ENCODE measurements around the gene FAM222A.

FAM222A gene

DNA sequence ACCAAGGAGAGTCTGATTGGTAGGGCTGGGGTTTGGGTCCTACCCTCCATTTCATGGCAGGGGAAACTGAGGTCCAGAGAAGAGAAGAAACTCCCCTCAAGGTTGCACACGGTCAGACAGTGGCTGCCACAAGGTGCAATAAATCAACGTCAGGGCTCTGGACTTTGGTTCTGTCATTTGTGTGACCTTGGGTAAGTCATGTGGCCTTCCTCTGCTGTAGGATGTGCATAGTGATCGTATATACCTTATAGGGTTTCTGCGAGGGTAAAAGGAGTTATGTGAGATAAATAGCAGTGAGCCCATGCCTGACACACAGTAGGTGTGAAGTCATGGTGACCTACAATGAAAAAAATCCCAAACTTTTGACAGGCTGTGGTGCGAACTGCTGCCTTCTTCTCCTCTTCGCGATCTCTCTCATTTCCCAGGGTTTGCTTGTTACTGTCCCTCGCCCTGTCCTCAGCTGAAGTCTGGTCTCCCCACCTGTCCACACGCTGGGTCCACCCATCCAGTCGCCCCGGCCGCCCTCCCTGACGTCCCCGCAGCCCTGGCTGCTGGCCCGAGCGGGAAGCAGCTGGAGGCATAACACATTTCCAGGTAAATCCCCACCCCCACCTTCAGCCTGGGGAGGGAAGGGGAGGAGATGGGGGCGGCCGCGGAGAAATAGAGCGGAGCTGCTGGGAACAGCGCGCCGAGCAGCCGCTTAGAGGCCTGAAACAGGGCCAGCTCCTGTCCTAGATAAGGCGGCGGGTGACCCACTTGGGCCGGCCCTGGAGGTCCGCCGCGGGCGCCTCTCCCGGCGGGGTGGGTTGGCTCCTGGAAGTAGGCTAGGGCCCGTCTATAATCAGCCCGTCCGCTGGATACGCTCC lies 1.8 kb upstream of the FAM222A start:
- no peak for DNase-seq

DNA sequence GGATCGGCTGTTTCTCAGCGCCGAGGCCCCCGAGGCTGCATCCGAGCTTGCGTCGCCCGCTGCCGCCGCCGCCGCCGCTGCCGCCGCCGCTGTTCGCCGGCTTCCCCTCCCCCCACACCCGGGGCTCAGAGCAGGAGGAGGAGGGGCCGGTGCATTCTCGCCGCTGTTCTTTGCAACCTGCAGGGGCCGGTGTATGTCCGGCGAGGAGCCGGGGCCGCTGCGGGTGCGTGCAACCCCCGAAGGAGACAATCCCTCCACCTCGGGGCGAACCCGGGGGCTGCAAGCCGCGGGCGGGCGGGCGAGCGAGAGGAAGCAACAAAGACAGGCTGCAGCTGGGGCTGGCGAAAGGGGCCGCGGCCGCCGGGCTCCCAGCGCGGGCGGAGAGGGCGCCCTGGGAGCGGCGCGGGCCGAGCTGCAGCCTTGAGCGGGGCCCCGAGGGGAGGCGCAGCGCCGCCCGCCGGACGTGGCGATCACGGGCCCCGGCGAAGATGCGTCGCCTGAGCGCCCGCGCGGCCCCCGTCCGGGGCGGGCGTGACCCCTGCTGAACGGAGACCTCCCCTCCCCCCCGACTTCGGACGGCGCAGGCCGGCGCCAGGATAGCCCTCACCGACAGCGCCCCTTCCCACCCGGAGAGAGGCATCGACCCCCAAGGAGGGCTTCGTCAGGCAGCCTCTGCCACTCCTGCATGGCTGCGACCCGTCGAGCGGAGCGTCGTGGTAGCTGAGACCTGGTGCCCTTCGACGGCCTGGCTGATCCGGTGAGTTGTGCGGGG lies 702 bp downstream of the FAM222A start:
- no peak for DNase-seq

GRCh38 chr12:109714913-109715244 lies 1.3 kb downstream of the FAM222A start:
- DNase-seq: no peak

- DNase-seq: no peak
These were observed 1.9 kb downstream of the FAM222A start for GRCh38 chr12:109715310-109716091.

- no peak for DNase-seq
These were observed 2.5 kb downstream of the FAM222A start for GRCh38 chr12:109716092-109716479.

DNA sequence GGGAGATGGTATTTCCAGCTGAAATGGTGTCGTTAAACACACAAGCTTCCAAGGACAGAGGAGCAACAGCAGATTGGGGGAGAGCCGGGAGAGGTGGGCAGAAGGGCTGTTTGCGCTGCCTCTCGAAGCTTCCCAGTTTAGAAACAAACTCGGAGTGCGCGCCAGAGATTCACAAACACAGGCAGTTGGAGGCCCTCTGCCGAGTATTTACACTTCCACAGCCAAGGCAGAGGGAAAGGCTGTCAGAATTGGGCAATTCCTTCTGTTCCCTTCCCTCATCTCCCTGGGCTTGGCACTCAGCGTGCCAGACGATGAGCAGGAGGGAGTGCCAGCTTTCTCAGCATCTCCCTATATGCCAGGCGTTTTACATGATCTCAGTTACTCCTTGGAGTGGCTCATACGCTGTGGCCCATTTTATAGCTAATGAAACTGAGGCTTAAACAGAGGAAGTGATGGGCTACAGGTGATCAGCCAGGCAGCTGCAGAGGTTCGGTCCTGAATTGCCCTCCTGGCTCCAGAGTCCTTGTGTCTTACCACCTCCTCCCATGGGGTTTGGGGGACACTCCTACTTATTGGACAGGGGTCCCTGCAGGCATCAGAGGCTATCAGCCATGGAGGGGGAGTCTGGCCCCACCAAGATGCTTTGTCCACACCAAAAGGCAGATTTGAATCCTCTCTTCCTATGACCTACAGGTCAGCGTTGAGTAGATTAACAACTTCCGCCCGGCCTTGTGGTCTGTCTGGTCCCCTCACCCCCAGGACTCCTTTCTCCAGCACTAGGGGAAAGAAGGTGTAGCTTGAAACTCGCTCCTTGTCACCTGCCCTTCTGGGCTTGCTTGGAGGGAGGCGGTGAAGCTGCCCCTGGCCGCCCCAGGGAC lies 3.1 kb downstream of the FAM222A start:
- DNase-seq: no peak

DNA sequence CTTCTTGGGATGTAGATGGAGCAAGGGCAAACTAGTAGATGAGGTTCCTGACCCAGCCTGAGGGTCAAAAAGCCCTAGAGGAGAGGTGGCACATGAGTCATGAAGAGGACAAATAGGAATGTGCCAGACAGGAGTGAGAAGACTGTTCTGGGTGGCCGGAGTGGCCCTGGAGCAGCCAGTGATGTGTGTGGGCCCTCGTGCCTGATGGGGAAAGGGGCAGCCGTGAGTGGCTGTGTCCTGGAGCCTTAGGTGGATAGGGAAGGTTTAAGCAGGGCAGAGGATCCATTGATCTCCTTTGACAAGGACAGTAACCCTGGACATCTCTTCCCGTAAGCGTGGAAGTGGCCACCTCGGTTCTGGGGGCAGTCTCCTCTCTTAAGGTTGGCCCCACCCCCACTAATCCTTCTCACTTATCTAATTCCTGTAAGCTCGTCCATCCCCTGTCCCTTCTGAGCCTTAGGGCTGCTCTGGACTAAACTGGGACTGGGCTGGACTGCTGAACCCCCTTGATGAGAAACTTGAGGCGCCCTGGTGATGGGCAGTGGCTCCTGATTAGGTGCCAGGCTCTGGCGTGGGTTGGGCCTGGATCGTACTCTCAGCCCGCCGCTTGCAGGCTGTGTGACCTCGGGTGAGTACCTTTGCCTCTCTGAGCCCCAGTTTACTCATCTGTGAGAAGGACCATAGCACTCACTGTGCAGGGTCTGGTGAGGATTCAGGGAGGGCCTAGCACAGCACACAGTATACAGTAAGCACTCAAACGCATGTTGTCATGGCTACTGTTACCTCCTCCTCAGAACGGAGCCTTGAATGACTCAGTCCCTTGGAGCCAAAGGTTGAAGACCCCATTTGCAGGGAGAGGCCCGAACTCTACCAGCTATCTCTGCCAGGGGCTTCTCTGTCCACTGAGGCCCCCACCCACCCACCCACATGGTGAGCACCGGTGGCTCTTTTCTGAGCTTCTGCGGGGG lies 4.0 kb downstream of the FAM222A start:
- no peak for DNase-seq

DNA sequence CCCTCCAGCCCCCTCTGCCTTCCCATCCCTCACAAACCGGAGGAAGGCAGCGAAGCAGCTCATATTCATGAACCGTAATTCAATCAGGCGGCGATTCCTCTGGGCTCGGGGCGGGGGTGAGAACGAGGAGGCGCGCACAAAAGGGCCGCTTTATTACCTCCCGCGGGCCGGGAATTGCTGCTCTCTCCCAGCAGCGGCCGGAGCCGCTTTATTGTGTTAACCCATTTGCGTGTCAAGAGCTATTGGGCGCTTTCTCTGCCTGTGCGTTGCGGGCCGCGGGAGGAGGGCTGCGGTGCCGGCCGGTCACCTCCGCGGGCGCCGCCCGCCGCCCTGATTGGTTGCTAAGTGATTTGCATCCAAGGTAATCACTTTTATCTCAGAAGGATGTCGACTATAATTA lies 4.8 kb downstream of the FAM222A start:
- DNase-seq: peak; percentile 41

DNA sequence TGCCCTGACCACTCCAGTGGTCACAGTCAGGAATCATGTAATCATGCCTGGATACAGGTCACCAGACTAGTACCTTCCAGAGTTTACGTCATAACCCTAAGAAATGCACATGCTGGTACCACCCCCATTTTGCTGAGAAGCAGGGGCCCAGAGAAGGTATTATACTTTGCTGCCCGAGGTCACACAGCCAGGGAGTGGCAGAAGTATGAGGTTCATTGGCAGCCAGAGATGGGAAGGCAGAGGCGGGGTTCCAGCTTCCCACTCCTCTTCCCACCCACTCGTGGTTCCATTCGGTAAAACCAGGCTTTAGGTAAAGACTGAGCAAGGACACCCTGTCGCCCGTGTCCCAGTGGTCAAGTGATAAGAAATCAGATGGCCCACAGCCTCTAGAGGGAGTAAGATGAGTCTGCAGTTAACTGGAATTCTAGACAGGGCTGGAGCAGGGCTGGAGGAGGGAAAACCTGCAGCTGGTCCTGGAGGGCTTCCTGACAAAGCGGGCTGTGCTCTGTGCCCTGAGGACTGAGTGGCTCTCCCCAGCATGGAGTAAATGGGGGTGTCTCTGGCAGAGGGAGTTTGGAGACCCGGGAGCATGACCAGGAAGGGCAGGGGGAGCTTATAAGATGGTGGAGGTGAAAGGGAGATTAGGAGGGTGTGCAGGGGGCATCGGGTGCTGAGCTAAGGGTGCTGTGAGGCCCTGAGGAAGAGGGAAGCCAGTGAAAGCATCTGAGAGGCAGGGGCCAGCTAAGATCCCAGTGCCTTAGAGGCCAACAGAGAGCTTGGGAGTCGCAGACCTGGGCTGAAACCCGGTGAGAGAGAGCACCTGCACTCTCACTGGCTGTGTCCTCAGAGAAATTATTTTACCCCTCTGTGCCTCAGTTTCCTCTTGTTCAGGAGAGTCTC lies 5.7 kb downstream of the FAM222A start:
- no peak for DNase-seq

GRCh38 chr12:109720152-109720856 lies 6.7 kb downstream of the FAM222A start:
- no peak for DNase-seq

- no peak for DNase-seq
These were observed 7.2 kb downstream of the FAM222A start for GRCh38 chr12:109720857-109721189.

- no peak for DNase-seq
These were observed 7.7 kb downstream of the FAM222A start for GRCh38 chr12:109721276-109721675.

GRCh38 chr12:109722022-109722720 lies 8.5 kb downstream of the FAM222A start:
- DNase-seq: no peak

- DNase-seq: no peak
These were observed 9.1 kb downstream of the FAM222A start for GRCh38 chr12:109722721-109723094.

DNA sequence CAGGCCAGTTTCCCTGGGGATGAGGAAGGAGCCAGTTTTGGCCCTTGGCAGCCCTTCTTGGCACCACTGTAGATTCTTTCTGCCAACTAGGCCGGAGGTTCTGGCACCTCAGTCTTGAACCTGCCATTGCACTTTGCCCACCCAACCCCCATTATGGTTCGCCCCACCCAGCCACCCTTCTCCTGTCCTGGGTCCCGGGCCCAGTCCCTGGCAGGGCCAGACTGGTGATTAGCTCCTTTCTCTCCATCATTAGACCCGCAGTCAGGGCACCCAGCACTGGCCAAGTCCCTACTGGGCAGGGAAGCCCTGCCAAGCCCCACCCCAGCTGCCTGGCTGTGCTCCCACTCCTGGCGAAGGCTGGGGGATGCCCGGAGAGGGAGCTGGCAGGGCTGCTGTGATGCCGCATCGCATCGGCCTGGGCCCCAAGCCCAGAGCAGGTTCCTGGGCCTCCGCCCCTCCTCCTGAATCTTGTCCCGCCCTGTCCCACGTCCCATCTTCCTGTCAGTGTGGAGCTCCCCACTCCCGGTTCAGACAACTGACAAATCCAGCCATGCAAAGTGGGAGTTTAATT lies 9.8 kb downstream of the FAM222A start:
- no peak for DNase-seq

DNA sequence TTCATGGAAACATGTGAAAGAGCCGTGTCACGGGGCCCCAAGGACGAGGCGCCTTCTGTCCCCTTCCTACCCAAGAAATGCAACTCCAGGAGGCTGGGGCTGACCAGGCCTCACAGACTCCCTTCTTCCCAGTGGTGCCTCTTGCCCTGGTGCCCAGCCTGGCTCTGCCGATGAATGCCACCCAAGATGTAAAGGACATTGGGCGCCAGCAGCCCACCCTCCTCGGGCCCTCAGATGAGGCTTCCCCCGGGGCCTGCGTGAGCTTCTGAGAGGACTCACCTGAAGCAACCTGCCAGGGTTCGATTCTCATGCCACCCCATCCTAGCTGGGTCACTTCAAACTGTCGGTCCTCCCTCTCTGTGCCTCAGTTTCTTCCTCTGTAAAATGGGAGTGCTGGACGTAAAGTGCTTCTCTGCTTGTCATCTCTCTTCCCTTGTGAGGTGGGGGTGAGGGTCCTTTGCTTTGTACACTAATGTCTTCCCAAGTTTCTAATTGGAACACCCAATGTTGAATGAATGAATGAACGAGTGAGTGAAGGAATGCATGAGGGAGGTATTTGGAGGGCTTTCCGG lies 10.8 kb downstream of the FAM222A start:
- DNase-seq: no peak

DNA sequence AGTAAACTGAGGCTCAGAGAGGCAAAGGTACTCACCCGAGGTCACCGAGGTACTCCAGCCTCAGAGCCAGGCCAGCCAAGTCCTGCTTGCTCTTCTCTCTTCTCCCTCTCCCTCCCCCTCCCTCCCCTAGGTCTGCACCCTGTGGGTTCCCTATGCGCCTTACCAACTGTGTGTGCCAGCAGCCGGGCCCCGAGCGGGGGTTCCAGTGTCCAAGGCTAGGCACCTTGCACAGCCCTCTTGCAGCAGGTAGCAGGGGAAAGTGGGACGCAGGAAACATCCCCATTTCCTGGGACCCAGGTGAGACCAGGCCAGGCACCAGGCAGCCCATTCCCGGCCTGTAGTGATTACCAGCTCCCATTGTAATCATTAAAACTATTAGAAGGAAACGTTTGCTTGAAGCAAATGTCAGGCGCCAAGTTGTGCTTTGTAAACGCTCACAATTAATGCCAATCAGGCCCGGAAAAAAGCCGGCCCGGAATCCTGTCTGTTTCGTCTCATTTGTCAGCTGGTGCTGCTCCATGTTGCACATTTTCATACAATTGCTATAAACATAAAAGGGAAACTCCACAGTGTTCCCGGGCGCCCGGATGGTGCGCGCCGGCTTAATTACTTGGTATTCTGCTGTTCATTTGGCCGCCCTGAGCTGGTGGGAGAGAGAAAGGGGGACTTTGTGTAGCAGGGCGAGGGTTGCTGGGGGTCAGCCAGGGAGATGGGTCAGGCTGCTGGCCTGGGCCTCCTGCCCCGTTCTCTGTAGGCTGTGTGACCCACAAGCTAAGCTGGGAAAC lies 11.9 kb downstream of the FAM222A start:
- DNase-seq: no peak

DNA sequence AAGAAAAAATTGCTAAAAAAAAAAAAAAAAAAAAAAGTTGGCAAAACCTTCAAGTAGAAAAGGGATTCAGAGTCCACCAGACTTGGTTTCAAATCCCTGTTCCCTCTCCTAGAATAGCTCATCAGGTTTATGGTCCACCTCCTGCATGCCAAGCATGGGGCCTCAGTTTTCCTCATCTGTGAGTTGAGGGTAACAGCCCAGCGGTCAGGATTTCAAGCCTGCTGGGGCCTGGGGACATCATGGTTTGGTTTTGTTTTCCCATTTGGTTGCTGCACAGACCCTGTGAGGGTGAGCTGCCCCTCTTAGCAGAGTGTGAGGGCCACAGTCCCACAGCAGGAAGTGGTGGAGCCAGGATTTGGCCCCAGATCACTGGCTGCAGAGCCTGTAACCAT lies 12.5 kb downstream of the FAM222A start:
- DNase-seq: no peak
